ENCODE results near the gene FCHO2.

The FCHO2 gene

GRCh38 chr5:72943307-72943706, 12.5 kb upstream of the FCHO2 start:
- no peak overlapping the region for H3K27ac ChIP-seq
- TF ChIP-seq CTCF (conservative IDR thresholded peaks at IDR 0.05) = no peak
- TF ChIP-seq ZFX (IDR thresholded peaks at IDR 0.05) = no peak

GRCh38 chr5:72947498-72947897, 8.3 kb upstream of the FCHO2 start:
- H3K27ac ChIP-seq = no peak overlapping the region
- no peak for TF ChIP-seq CTCF (conservative IDR thresholded peaks at IDR 0.05)
- no peak for TF ChIP-seq ZFX (IDR thresholded peaks at IDR 0.05)

GRCh38 chr5:72949481-72949880, 6.4 kb upstream of the FCHO2 start:
- H3K27ac ChIP-seq = no peak overlapping the region
- TF ChIP-seq CTCF (conservative IDR thresholded peaks at IDR 0.05) (no peak), ZFX (IDR thresholded peaks at IDR 0.05) (no peak)

- no peak overlapping the region for H3K27ac ChIP-seq
- no peak for TF ChIP-seq CTCF (conservative IDR thresholded peaks at IDR 0.05)
- TF ChIP-seq ZFX (IDR thresholded peaks at IDR 0.05) = no peak
Observed at GRCh38 chr5:72951671-72952468, 4.0 kb upstream of the FCHO2 start.

GRCh38 chr5:72954389-72954788, 1.5 kb upstream of the FCHO2 start:
- no peak overlapping the region for H3K27ac ChIP-seq
- TF ChIP-seq CTCF (conservative IDR thresholded peaks at IDR 0.05) = no peak
- no peak for TF ChIP-seq ZFX (IDR thresholded peaks at IDR 0.05)

- peak overlapping the region; percentile 76 for H3K27ac ChIP-seq
- TF ChIP-seq CTCF (conservative IDR thresholded peaks at IDR 0.05) = no peak
- no peak; the same call in 1 of the 2 replicates for TF ChIP-seq ZFX (IDR thresholded peaks at IDR 0.05)
Observed at GRCh38 chr5:72955143-72955767, 586 bp upstream of the FCHO2 start.

Measured in C4-2B (cell line).